ENCODE data around the gene C11orf97.

The C11orf97 gene

DNA sequence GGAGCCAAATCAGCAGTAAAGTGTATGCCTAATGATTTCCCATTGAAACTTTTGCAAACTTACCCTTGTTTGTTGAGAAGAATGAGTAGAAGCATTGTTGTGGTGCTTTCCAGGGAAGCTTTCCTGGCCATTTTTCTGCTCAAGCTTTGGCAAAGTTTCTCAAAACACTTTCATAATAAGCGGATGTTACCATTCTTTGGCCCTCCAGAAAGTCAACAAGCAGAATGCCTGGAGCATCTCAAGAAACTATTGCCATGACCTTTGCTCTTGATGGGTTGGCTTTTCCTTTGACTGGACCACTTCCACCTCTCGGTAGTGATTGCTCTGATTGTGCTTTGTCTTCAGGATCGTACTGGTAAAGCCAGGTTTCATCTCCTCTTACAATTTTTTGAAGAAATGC is 65.6 kb downstream of the C11orf97 start:
- TF ChIP-seq POLR2A (IDR thresholded peaks at IDR 0.05; ENCODE audit: low read depth, low read length): no peak
- FAIRE-seq (no peak), DNase-seq (ENCODE audit: insufficient read length, low spot score) (no peak)
